NCI-H82 treated with DMSO at 0.1 percent for 48 hours (cell line): ENCODE measurements around the gene EOLA1.
"Not testable (repeated sequence)": the region's sequence is repeated elsewhere in the genome, so short reads cannot be mapped to it uniquely, and the experiment has no call there.

Experiments
- DNase-seq: peaks from one replicate; lab custom pipeline; 2025; ENCODE audit not compliant: unreplicated experiment; lab: John Stamatoyannopoulos, UW

Gene EOLA1

GRCh38 chrX:149513825-149514428 lies 26.9 kb upstream of the EOLA1 start:
- no peak for DNase-seq

- DNase-seq: no peak
These were observed 24.7 kb upstream of the EOLA1 start for GRCh38 chrX:149515954-149516602.

GRCh38 chrX:149516604-149517003 lies 24.2 kb upstream of the EOLA1 start:
- DNase-seq: no peak

GRCh38 chrX:149517308-149517707 lies 23.5 kb upstream of the EOLA1 start:
- DNase-seq: no peak

GRCh38 chrX:149518236-149518635 lies 22.6 kb upstream of the EOLA1 start:
- no peak for DNase-seq

GRCh38 chrX:149520636-149521277 lies 20.1 kb upstream of the EOLA1 start:
- not testable (repeated sequence) for DNase-seq

- no peak for DNase-seq
These were observed 19.4 kb upstream of the EOLA1 start for GRCh38 chrX:149521438-149521837.

GRCh38 chrX:149522916-149523315 lies 17.9 kb upstream of the EOLA1 start:
- no peak for DNase-seq

- not testable (repeated sequence) for DNase-seq
These were observed 15.4 kb upstream of the EOLA1 start for GRCh38 chrX:149525389-149525788.

- not testable (repeated sequence) for DNase-seq
These were observed 14.9 kb upstream of the EOLA1 start for GRCh38 chrX:149525903-149526302.

- not testable (repeated sequence) for DNase-seq
These were observed 14.3 kb upstream of the EOLA1 start for GRCh38 chrX:149526318-149527033.

- no peak for DNase-seq
These were observed 13.1 kb upstream of the EOLA1 start for GRCh38 chrX:149527705-149528104.

- DNase-seq: no peak
These were observed 12.4 kb upstream of the EOLA1 start for GRCh38 chrX:149528381-149528780.

GRCh38 chrX:149531599-149531998 lies 9.2 kb upstream of the EOLA1 start:
- no peak for DNase-seq

- not testable (repeated sequence) for DNase-seq
These were observed 7.9 kb upstream of the EOLA1 start for GRCh38 chrX:149532868-149533267.

- not testable (repeated sequence) for DNase-seq
These were observed 6.8 kb upstream of the EOLA1 start for GRCh38 chrX:149533999-149534398.

GRCh38 chrX:149534926-149535602 lies 5.7 kb upstream of the EOLA1 start:
- DNase-seq: not testable (repeated sequence)

GRCh38 chrX:149537474-149537873 lies 3.3 kb upstream of the EOLA1 start:
- not testable (repeated sequence) for DNase-seq

- peak; percentile 91 for DNase-seq
These were observed 1.3 kb upstream of the EOLA1 start for GRCh38 chrX:149539283-149540130.

GRCh38 chrX:149540131-149540620 lies 636 bp upstream of the EOLA1 start:
- peak; percentile 92 for DNase-seq
